SJCRH30 (cell line): ENCODE data around the gene TIGD7. TPM values are rescaled to one million over a fixed set of nuclear protein-coding genes. Genes with fewer than 3 reads are reported as not detected.
A peak's percentile ranks its signal among the peaks of the same experiment; 100 is the strongest.

ENCODE experiments used
- DNase-seq, 2 experiments: peaks; one replicate each; pipeline ENCODE4 v3.0.0-alpha.2; 2015 to 2020
- H3K27ac ChIP-seq: fragments of 250-450 bp; sonication (Bioruptor Pico); 2 replicates; pipeline ENCODE4 v1.5.1; 2020; ENCODE audit warnings: mild to moderate bottlenecking, moderate library complexity
- H3K27me3 ChIP-seq: fragments of 250-450 bp; sonication (Bioruptor Pico); 2 replicates; pipeline ENCODE4 v1.5.1; 2020; ENCODE audit warnings: mild to moderate bottlenecking, moderate library complexity
- H3K36me3 ChIP-seq: fragments of 250-450 bp; sonication (Bioruptor Pico); 2 replicates; pipeline ENCODE4 v1.5.1; 2020; ENCODE audit warnings: mild to moderate bottlenecking, moderate library complexity
- H3K4me1 ChIP-seq: fragments of 250-450 bp; sonication (Bioruptor Pico); 2 replicates; pipeline ENCODE4 v1.5.1; 2020; ENCODE audit warnings: mild to moderate bottlenecking, moderate library complexity
- H3K4me3 ChIP-seq: fragments of 250-450 bp; sonication (Bioruptor Pico); 2 replicates; pipeline ENCODE4 v1.5.1; 2020; ENCODE audit warnings: mild to moderate bottlenecking, moderate library complexity
- H3K9me3 ChIP-seq: fragments of 250-450 bp; sonication (Bioruptor Pico); replicated peaks from 2 replicates; pipeline ENCODE4 v1.5.1; 2020; ENCODE audit warnings: mild to moderate bottlenecking, moderate library complexity
- total RNA-seq: library from RNA; depleted of rRNA; stranded (reverse); fragments of >200 nt; shearing (Covaris generic); gene quantifications from 2 replicates; pipeline ENCODE4 v1.2.3, GENCODE V29; 2014; rRNA removed

Gene TIGD7
- total RNA-seq, 1 experiment from 2014 or later = 4.7 TPM

DNA sequence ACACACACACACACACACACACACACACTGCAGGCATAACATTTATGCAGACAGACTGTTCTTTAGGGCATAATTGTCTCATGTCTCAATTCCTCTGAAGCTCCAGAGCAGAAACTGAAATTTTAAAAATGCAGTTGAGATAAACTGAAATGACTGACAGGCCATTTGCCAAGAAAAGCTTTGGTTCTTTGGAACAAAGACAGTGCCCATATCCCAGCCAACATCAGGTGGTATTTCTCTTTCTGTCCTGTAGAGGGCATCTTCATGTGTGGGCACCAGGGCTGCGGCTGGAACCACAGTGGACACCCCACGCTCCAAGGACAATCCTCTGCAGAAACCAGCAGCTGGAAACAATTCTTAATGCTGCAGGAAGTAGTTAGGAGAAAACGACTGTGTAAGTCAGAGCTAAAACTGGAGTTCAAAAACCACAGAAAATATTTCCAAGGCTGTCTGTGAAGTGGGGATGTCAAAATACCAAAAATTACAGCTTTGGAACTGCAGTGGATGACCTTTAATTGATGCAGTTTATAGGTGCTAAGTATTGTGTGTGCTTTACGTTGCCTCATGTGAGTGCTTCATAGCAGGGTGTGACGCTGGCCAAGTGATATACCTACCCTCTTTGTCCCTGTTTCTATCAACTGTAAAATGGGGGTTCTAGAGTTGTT is 38.2 kb downstream of the TIGD7 start:
- no peak overlapping the region for H3K27ac ChIP-seq
- H3K4me1 ChIP-seq = 0 out of 2 replicates have a peak, but pooled peaks cover 2% of the 10 kb centered on the region
- no peaks in the 10 kb centered on the region for H3K36me3 ChIP-seq
- H3K27me3 ChIP-seq = no peaks in the 10 kb centered on the region
- DNase-seq = peak; percentile 46 to 73
- H3K9me3 ChIP-seq = no peaks in the 10 kb centered on the region
- no peak overlapping the region for H3K4me3 ChIP-seq

DNA sequence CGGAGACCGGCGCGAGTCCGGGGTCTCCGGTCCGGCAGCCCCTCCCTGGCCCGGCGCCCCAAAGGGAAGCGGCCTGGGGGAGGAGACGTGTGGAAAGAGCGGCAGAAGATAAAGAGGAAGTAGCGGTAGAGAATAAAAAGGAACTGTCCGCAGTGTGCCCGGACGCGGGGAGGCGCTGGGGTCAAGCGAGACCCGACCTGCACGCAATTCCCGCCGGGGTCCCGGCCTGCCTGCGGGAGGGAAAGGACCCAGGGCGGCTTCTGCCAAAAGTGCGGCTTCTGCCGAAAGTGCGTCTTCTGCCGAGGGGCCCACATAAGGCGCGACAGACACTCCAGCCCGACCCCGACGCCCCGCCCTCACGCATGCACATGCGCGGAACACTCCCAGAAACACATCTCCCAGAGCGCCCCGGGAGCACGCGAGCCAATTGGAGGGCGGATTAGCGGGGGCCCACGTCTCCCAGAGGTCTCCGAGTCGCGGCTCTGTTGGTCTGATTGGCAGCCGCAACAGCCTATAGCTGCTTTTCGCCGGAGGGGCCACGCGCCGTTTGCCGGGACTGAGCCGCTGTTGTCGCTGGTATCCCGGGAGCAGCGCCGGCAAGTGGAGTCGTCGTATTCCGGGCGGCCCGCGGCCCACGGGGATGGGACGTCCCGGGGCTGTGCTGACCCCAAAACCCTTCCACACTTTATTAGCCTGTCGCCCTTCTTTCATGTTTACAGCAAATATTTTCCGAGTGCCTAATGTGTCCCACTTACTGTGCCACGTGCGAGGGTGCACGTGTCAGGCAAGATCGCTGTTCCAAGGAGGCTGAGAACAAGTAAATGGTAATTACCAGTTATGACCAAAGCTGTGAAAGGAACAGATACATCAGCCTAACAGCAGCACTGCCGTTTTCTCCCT is 40.8 kb downstream of the TIGD7 start:
- peak overlapping the region; percentile 65 for H3K4me3 ChIP-seq
- 0 out of 2 replicates have a peak, but pooled peaks cover 2% of the 10 kb centered on the region for H3K4me1 ChIP-seq
- H3K36me3 ChIP-seq = no peaks in the 10 kb centered on the region
- no peaks in the 10 kb centered on the region for H3K9me3 ChIP-seq
- H3K27ac ChIP-seq = peak overlapping the region; percentile 49
- no peaks in the 10 kb centered on the region for H3K27me3 ChIP-seq
- peak; percentile 98 to 99 for DNase-seq

DNA sequence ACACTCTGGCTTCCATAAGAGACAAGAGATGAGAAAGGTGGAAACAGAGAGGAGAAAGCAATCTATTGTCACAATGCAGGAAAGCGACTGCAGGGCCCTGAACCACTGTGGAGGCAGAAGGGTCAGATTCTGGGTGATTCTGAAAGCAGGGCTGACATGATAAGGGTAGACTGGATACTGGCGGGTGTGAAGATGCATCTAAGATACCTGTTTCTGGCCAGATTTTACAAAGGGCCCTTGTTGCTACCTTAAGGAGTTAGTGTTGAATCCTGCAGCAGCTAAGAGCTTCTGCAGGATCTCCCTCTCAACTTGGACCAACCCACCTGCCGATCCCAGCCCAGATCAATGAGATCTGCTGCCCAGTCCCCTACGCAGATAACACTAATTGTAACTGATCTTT is 42.7 kb downstream of the TIGD7 start:
- H3K27me3 ChIP-seq = no peaks in the 10 kb centered on the region
- H3K4me3 ChIP-seq = no peak overlapping the region
- DNase-seq = no peak
- H3K4me1 ChIP-seq = 0 out of 2 replicates have a peak, but pooled peaks cover 2% of the 10 kb centered on the region
- no peaks in the 10 kb centered on the region for H3K36me3 ChIP-seq
- no peaks in the 10 kb centered on the region for H3K9me3 ChIP-seq
- no peak overlapping the region for H3K27ac ChIP-seq

DNA sequence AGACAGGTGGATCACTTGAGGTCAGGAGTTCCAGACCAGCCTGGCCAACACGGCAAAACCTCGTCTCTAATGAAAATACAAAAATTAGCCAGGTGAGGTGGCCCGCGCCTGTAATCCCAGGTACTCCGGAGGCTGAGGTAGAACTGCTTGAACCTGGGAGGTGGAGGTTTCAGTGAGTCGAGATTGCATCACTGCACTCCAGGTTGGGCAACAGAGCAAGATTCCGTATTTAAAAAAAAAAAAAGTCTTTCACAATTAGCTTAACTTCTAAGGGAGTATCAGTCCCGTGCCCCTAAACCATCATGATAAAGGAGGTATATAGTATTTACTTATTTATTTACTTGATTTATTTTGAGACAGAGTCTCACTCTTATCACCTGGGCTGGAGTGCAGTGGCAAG is 45.4 kb downstream of the TIGD7 start:
- Histone ChIP-seq H3K4me3 (no peak overlapping the region), H3K36me3 (no peaks in the 10 kb centered on the region), H3K27me3 (no peaks in the 10 kb centered on the region), H3K9me3 (no peaks in the 10 kb centered on the region), H3K4me1 (no peaks in the 10 kb centered on the region), H3K27ac (no peak overlapping the region)
- DNase-seq = no peak

DNA sequence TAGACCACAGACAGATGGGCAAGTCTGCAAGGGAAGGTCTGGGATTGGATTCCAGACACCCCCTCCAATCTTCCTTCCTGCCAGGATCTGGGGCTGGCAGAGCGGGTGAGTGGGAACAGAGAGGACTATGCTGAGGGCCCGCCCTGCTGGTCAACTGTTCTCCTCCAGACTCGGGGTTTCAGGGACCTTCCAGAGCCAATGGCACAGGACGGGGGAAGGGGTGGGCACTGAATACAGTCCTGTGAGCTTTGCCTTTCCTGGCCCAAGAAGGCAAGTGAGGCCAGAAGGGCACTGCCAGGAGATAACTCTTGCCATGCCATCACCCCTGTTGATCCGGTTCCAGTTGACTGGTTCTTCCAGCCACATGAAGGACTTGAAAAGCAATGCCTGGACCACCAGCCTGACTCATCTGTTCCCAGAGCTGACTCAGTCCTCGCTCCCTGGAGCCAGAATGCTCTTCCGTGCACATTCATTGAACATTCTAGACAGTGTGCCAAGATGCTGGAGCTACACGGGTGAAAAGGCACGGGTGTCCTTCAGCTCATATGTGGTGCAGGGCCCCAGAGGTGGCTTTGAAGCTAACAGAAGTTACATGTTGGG is 48.3 kb downstream of the TIGD7 start:
- DNase-seq = no peak
- Histone ChIP-seq H3K4me3 (no peak overlapping the region), H3K27me3 (no peaks in the 10 kb centered on the region), H3K36me3 (no peaks in the 10 kb centered on the region), H3K9me3 (no peaks in the 10 kb centered on the region), H3K27ac (no peak overlapping the region), H3K4me1 (no peaks in the 10 kb centered on the region)

DNA sequence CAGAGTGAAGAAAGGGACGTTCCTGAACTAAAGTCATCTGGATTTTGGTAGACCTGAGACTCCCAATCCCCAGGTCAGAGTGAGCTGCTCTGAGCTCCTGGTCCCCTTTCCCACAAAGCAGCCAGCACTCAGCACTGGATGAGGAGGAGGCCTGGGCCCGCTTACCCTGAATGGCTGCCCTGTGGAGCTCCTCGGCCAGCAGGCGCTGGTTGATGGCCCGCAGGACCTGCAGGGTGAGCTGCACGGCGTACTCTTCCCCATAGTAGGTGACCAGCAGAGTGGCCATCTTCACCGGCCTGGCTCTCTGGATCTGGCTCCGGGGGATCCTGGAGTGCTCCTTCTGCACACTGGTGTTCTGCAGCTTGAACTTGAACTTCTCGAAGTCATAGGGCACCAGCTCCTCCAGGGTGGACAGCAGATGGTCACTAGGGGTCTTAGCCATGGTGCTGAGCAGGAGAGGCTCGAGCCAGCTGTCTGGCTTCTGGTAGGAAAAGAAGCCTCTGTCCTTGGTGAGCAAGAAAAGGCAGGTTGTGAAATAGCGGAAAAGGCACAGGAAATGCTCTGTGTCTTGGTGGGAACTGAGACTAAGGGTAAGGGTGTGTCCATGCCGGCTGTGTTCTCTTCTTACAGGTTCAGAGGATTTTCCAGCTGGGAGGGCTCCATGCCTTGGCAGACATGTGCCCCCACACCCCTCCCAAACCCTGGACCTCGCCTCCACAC is 48.9 kb downstream of the TIGD7 start, which contains the start of gene MEFV:
MEFV (minus strand) TSS at position 488 of the 720 bp plus-strand sequence; CDS start at position 442, 46 bp downstream.
- Histone ChIP-seq H3K27me3 (no peaks in the 10 kb centered on the region), H3K36me3 (no peaks in the 10 kb centered on the region), H3K4me1 (no peaks in the 10 kb centered on the region), H3K27ac (no peak within 1 kb of the TSS), H3K9me3 (no peaks in the 10 kb centered on the region), H3K4me3 (no peak within 1 kb of the TSS)
- no peak for DNase-seq

DNA sequence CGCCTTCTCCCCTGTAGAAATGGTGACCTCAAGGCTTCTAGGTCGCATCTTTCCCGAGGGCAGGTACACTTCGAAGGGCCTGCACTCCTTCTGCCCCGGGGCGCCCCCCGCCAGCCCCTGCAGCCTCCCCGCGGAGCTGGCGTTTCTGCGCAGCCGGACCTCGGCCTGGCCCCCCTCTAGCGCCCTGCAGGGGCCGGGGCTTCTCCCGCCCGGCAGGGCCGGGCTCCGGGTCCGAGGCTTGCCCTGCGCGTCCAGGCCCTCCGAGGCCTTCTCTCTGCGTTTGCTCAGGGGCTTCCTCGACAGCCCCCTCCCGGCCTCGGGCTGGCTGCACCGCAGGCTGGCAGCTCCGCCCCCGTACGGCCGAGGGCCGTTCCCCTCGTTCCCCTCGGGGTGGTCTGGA is 50.9 kb downstream of the TIGD7 start:
- Histone ChIP-seq H3K27me3 (no peaks in the 10 kb centered on the region), H3K9me3 (no peaks in the 10 kb centered on the region), H3K4me3 (no peak overlapping the region), H3K27ac (no peak overlapping the region), H3K36me3 (no peaks in the 10 kb centered on the region), H3K4me1 (no peaks in the 10 kb centered on the region)
- no peak for DNase-seq

DNA sequence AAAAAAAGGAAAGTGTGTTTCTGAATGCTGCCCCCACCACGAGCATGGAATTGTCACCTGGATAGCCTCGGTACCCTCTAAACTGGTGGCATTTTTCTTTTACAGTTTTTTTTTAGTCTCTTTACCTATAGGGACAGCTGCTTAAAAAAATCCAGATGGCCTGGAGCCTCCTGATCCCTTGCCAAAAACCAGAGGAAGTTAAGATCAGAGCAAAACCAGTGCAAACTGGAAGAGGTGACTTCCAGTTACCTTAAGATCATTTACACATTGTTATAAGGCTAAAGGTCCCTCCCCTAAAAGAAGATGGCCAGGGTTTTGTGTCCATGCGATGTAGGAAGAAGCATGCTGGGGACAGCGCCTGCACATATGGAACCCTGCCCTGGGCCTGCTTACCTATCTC is 52.3 kb downstream of the TIGD7 start:
- Histone ChIP-seq H3K4me3 (no peak overlapping the region), H3K9me3 (no peaks in the 10 kb centered on the region)

DNA sequence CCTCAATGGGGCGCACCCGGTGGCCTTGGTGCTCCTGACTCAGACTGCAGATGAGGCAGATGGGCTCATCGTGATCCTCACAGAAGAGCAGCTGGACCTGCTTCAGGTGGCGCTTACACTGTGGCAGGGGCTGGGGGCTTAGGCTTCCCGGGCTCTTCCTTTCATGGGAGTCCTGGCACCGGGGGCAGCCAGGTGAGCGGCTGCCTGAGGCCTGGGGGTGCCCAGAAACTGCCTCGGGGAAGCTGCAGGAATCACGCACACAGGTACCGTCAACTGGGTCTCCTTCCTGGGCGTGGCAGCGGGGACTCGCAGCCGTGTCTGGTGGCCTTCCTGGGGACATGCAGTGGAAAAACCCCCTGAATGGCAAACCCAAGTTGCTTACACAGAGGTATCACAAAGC is 55.8 kb downstream of the TIGD7 start:
- Histone ChIP-seq H3K4me1 (no peaks in the 10 kb centered on the region), H3K9me3 (no peaks in the 10 kb centered on the region), H3K27ac (no peak overlapping the region), H3K27me3 (no peaks in the 10 kb centered on the region; the same call in 1 of the 2 replicates), H3K36me3 (no peaks in the 10 kb centered on the region), H3K4me3 (no peak overlapping the region)
- DNase-seq = no peak

More for the DNA sequence above, 52.3 kb downstream of the TIGD7 start:
- no peaks in the 10 kb centered on the region for H3K27me3 ChIP-seq
- H3K4me1 ChIP-seq = no peaks in the 10 kb centered on the region
- no peaks in the 10 kb centered on the region for H3K36me3 ChIP-seq
- H3K27ac ChIP-seq = no peak overlapping the region
- DNase-seq = no peak

DNA sequence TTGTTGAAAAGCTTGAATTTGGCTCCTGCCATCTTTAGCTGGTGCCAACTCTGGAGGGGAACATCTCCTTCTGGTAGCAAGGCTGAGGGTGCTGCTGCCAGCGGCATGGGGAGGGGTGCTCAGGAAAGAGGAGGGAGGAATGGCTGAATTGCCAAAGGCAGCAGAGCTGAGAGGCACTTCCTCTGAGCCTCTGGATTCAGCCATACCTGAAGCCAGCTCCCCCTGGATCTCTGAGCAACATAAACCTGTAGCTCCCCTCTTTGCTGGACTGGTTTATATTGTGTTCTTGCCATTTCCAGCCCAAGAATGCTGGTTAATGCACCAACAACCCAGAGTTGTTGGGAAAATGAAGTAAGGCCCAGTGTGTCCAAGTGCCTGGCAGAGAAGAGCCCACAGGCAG is 56.2 kb downstream of the TIGD7 start:
- DNase-seq = no peak
- no peaks in the 10 kb centered on the region for H3K4me1 ChIP-seq
- H3K4me3 ChIP-seq = no peak overlapping the region
- no peaks in the 10 kb centered on the region for H3K9me3 ChIP-seq
- H3K27me3 ChIP-seq = no peaks in the 10 kb centered on the region; the same call in 1 of the 2 replicates
- H3K27ac ChIP-seq = no peak overlapping the region
- H3K36me3 ChIP-seq = no peaks in the 10 kb centered on the region

Other genes starting within 250 kb of the TIGD7 start
- gene IL32, start 239.8 kb downstream of the TIGD7 start, total RNA-seq = 158 and 177 TPM in 2 replicates
- gene ZSCAN10, start 206.1 kb downstream of the TIGD7 start, total RNA-seq = 0.73 and 0.76 TPM in 2 replicates
- 12.9 and 13.7 TPM in 2 replicates for gene ZNF205, start 192.8 kb downstream of the TIGD7 start, total RNA-seq
- 2.5 and 3.0 TPM in 2 replicates for gene ZNF213, start 170.4 kb downstream of the TIGD7 start, total RNA-seq
- gene OR1F1, start 117.2 kb downstream of the TIGD7 start, total RNA-seq = 0.47 TPM in 1 of 2 replicates, not detected in the other
- gene ZNF200, start 70.3 kb downstream of the TIGD7 start, total RNA-seq = 16.1 and 17.6 TPM in 2 replicates
- not detected in 2 replicates for gene MEFV, start 48.8 kb downstream of the TIGD7 start, total RNA-seq
- gene ZNF263, start 21.9 kb downstream of the TIGD7 start, total RNA-seq = 46.3 and 47.6 TPM in 2 replicates
- 17.0 and 17.6 TPM in 2 replicates for gene ZNF75A, start 67 bp upstream of the TIGD7 start, total RNA-seq
- not detected in 2 replicates for gene OR2C1, start 50.5 kb upstream of the TIGD7 start, total RNA-seq
- 15.6 and 16.7 TPM in 2 replicates for gene ZSCAN32, start 95.6 kb upstream of the TIGD7 start, total RNA-seq
- gene ZNF174, start 95.8 kb upstream of the TIGD7 start, total RNA-seq = 13.1 and 14.5 TPM in 2 replicates
- 2.9 and 3.0 TPM in 2 replicates for gene ZNF597, start 138.1 kb upstream of the TIGD7 start, total RNA-seq
- 14.1 and 21.7 TPM in 2 replicates for gene NAA60, start 138.2 kb upstream of the TIGD7 start, total RNA-seq
- gene C16orf90, start 190.1 kb upstream of the TIGD7 start, total RNA-seq = not detected in 2 replicates
- 5.2 and 7.1 TPM in 2 replicates for gene CLUAP1, start 195.6 kb upstream of the TIGD7 start, total RNA-seq